ENCODE data around the gene SRBD1.

Gene SRBD1

GRCh38 chr2:45611020-45611859 is at the start of gene SRBD1:
TSS of gene SRBD1 (minus strand) at chr2:45611267. CDS start at chr2:45605441, 5,826 bp downstream.
- DNase-seq (ENCODE audit: low read depth), result peak; percentile 95
- peak within 1 kb of the TSS; percentile 98 for H3K4me3 ChIP-seq (ENCODE audit: low read depth, low read length)
- no peak for TF ChIP-seq CTCF (IDR thresholded peaks at IDR 0.05; ENCODE audit: insufficient read depth, low read depth, low read length, missing control alignments)

- TF ChIP-seq CTCF (IDR thresholded peaks at IDR 0.05; ENCODE audit: insufficient read depth, low read depth, low read length, missing control alignments), result no peak
- DNase-seq (ENCODE audit: low read depth), result no peak
- no peak overlapping the region for H3K4me3 ChIP-seq (ENCODE audit: low read depth, low read length)
Measured at GRCh38 chr2:45654250-45654649, 43.2 kb upstream of the SRBD1 start.

GRCh38 chr2:45653122-45653913 is 42.3 kb upstream of the SRBD1 start:
- DNase-seq (ENCODE audit: low read depth), result no peak
- no peak for TF ChIP-seq CTCF (IDR thresholded peaks at IDR 0.05; ENCODE audit: insufficient read depth, low read depth, low read length, missing control alignments)
- H3K4me3 ChIP-seq (ENCODE audit: low read depth, low read length), result peak overlapping the region; percentile 75

GRCh38 chr2:45652090-45653031 is 41.3 kb upstream of the SRBD1 start:
- peak; percentile 43 for DNase-seq (ENCODE audit: low read depth)
- TF ChIP-seq CTCF (IDR thresholded peaks at IDR 0.05; ENCODE audit: insufficient read depth, low read depth, low read length, missing control alignments), result no peak
- peak overlapping the region; percentile 75 for H3K4me3 ChIP-seq (ENCODE audit: low read depth, low read length)

- H3K4me3 ChIP-seq (ENCODE audit: low read depth, low read length), result peak within 1 kb of the TSS; percentile 75
- TF ChIP-seq CTCF (IDR thresholded peaks at IDR 0.05; ENCODE audit: insufficient read depth, low read depth, low read length, missing control alignments), result no peak
- peak; percentile 26 for DNase-seq (ENCODE audit: low read depth)
Measured at GRCh38 chr2:45651415-45652089, 40.5 kb upstream of the SRBD1 start, which contains the start of gene PRKCE. TSS of gene PRKCE (plus strand) at chr2:45651675.

Measured in GM12865 (cell line).